ENCODE measurements around the gene FGD5.

The FGD5 gene

DNA sequence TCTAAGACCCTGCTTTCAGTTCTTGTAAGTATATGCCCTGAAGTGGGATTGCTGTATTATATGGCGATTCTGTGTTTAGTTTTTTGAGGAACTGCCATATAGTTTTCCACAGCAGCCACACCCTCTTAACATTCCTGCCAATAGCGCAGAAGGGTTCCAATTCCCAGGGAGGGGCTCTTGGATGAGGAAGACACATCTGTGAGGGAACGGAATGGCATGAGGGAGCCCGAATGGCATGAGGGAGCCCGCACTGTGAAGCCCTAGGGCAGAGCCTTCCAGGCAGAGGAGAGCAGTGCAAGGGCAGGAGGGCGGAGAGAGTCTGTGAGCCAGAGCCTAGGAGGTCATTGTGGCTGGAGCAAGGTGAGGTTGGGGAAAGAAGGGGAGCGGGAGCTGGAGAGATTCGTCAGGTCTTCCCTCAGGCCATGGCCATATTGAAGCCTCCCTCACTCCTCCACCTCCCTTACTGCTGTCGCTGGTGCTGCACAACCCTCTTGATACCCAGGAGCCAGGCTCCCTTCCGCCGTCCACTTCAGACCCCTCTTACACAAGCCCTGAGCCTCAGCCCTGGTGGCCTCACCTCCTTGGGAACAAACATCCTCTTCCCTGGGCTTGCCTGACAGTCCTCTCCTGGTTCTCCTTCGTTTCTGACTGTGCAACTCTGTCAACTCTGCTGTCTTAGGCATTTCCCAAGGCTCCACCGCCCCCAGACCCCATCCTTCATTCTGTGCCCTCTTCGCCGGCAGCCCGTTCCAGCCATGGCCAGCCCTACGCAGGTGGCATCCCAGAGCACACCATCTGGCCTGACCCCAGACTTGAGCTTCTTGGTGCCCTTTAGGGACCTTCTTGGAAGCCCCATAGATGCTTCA is 51.4 kb downstream of the FGD5 start:
- Histone ChIP-seq H3K4me1 (ENCODE audit: control insufficient read depth, low read length) (no peaks in the 10 kb centered on the region), H3K9me3 (ENCODE audit: control insufficient read depth, insufficient read depth, low read length) (no peaks in the 10 kb centered on the region), H3K4me3 (ENCODE audit: low read length) (no peak overlapping the region), H3K27ac (ENCODE audit: low read depth, low read length) (no peak overlapping the region), H3F3A (ENCODE audit: control insufficient read depth, insufficient read depth) (no peaks in the 10 kb centered on the region), H4K20me1 (ENCODE audit: control insufficient read depth, insufficient read depth, low read depth, low read length) (no peaks in the 10 kb centered on the region), H3K36me3 (ENCODE audit: control insufficient read depth, low read length) (no peaks in the 10 kb centered on the region), H3K27me3 (ENCODE audit: control insufficient read depth, low read length) (no peaks in the 10 kb centered on the region), H3K79me2 (ENCODE audit: control insufficient read depth, low read length) (no peaks in the 10 kb centered on the region), H3K4me2 (ENCODE audit: low read length) (no peak overlapping the region), H3K9me2 (replicated peaks; ENCODE audit: control insufficient read depth, low read length) (no peaks in the 10 kb centered on the region)
- TF ChIP-seq EZH2phosphoT487 (IDR thresholded peaks at IDR 0.05; ENCODE audit: borderline replicate concordance, low read length) = no peak
- TF ChIP-seq, protein P1, sequence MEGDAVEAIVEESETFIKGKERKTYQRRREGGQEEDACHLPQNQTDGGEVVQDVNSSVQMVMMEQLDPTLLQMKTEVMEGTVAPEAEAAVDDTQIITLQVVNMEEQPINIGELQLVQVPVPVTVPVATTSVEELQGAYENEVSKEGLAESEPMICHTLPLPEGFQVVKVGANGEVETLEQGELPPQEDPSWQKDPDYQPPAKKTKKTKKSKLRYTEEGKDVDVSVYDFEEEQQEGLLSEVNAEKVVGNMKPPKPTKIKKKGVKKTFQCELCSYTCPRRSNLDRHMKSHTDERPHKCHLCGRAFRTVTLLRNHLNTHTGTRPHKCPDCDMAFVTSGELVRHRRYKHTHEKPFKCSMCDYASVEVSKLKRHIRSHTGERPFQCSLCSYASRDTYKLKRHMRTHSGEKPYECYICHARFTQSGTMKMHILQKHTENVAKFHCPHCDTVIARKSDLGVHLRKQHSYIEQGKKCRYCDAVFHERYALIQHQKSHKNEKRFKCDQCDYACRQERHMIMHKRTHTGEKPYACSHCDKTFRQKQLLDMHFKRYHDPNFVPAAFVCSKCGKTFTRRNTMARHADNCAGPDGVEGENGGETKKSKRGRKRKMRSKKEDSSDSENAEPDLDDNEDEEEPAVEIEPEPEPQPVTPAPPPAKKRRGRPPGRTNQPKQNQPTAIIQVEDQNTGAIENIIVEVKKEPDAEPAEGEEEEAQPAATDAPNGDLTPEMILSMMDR (IDR thresholded peaks at IDR 0.05; ENCODE audit: low read depth, low read length, poor library complexity, severe bottlenecking) = no peak

DNA sequence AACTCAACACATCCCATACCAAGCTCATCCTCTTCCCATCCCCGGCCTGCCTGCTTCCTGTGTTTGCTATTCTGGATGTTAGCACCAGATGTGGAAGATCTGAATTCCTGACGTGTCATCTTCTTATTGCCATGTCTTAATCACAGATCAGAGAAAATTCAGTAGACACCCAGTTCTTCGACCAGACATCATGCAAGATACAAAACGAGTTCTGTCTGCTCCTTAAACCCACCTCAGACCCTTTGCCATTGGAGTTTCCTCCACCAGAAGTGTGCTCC is 52.0 kb downstream of the FGD5 start:
- no peaks in the 10 kb centered on the region for H3K27me3 ChIP-seq (ENCODE audit: control insufficient read depth, low read length)
- TF ChIP-seq, protein P1 (IDR thresholded peaks at IDR 0.05; ENCODE audit: low read depth, low read length, poor library complexity, severe bottlenecking) = no peak
- no peak for TF ChIP-seq EZH2phosphoT487 (IDR thresholded peaks at IDR 0.05; ENCODE audit: borderline replicate concordance, low read length)

DNA sequence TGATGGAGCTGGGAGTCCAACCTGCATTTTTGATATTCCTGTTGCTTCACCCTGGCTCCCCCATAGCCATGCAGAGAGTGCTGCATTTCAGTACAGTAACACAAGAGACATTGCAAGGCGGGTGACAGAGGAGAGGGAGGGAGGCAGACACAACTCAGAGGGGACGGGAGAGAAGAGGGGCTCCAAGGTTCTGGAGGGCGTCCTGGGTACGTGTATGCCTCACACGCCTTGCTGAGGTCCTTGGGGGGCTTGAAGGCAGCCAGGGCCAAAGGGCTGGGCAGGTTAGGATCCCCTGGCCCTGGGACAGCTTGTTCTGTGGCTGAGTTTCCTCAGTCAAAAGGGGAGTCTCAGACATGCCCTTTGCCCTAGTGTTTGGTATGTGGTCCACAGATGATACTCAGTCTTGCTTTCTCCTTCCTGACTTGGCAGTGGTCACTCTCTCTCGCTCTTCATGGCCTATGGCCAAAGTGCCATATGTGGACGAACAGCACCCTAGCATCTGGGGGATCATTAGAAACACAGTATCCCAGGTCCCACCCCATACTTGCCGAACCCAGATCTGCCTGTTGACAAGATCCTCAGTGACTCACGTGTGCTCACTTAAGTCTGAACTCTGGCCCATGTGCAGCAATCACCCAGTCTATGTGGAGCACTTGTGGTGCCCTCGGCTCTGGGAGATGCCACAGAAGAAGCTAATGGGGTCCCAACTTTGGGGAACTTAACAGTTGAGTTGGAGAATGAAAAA is 52.9 kb downstream of the FGD5 start:
- Histone ChIP-seq H3K36me3 (ENCODE audit: control insufficient read depth, low read length) (no peaks in the 10 kb centered on the region), H3F3A (ENCODE audit: control insufficient read depth, insufficient read depth) (no peaks in the 10 kb centered on the region), H3K79me2 (ENCODE audit: control insufficient read depth, low read length) (no peaks in the 10 kb centered on the region), H3K27ac (ENCODE audit: low read depth, low read length) (no peak overlapping the region), H3K4me1 (ENCODE audit: control insufficient read depth, low read length) (no peaks in the 10 kb centered on the region), H3K9me2 (replicated peaks; ENCODE audit: control insufficient read depth, low read length) (no peaks in the 10 kb centered on the region), H3K4me2 (ENCODE audit: low read length) (no peak overlapping the region), H4K20me1 (ENCODE audit: control insufficient read depth, insufficient read depth, low read depth, low read length) (no peaks in the 10 kb centered on the region), H3K9me3 (ENCODE audit: control insufficient read depth, insufficient read depth, low read length) (no peaks in the 10 kb centered on the region), H3K4me3 (ENCODE audit: low read length) (no peak overlapping the region), H3K27me3 (ENCODE audit: control insufficient read depth, low read length) (no peaks in the 10 kb centered on the region)
- TF ChIP-seq EZH2phosphoT487 (IDR thresholded peaks at IDR 0.05; ENCODE audit: borderline replicate concordance, low read length) = no peak
- TF ChIP-seq, protein P1 (IDR thresholded peaks at IDR 0.05; ENCODE audit: low read depth, low read length, poor library complexity, severe bottlenecking) = no peak

More for the DNA sequence above, 52.0 kb downstream of the FGD5 start:
- Histone ChIP-seq H3K79me2 (ENCODE audit: control insufficient read depth, low read length) (no peaks in the 10 kb centered on the region), H4K20me1 (ENCODE audit: control insufficient read depth, insufficient read depth, low read depth, low read length) (no peaks in the 10 kb centered on the region), H3K4me1 (ENCODE audit: control insufficient read depth, low read length) (no peaks in the 10 kb centered on the region), H3F3A (ENCODE audit: control insufficient read depth, insufficient read depth) (no peaks in the 10 kb centered on the region), H3K9me3 (ENCODE audit: control insufficient read depth, insufficient read depth, low read length) (no peaks in the 10 kb centered on the region), H3K36me3 (ENCODE audit: control insufficient read depth, low read length) (no peaks in the 10 kb centered on the region), H3K9me2 (replicated peaks; ENCODE audit: control insufficient read depth, low read length) (no peaks in the 10 kb centered on the region), H3K27ac (ENCODE audit: low read depth, low read length) (no peak overlapping the region), H3K4me2 (ENCODE audit: low read length) (no peak overlapping the region), H3K4me3 (ENCODE audit: low read length) (no peak overlapping the region)
